Ishikawa (cell line): ENCODE measurements around the gene LURAP1L.
A peak's percentile ranks its signal among the peaks of the same experiment; 100 is the strongest.

Experiments
- CEBPB ChIP-seq: IDR thresholded peaks from 2 replicates; pipeline ENCODE4 v1.6.1; 2012
- CREB1 ChIP-seq: IDR thresholded peaks from 2 replicates; pipeline ENCODE4 v1.6.1; 2012; ENCODE audit warnings: low read depth
- EGR1 ChIP-seq: IDR thresholded peaks from 2 replicates; pipeline ENCODE4 v1.6.1; 2012
- EP300 ChIP-seq: IDR thresholded peaks from 2 replicates; pipeline ENCODE4 v1.6.1; 2012; ENCODE audit warnings: borderline replicate concordance
- FOXM1 ChIP-seq: IDR thresholded peaks from 2 replicates; pipeline ENCODE4 v1.6.1; 2012; ENCODE audit warnings: low read depth, borderline replicate concordance
- MAX ChIP-seq: IDR thresholded peaks from 2 replicates; pipeline ENCODE4 v1.6.1; 2012
- NFIC ChIP-seq: IDR thresholded peaks from 2 replicates; pipeline ENCODE4 v1.6.1; 2012
- RAD21 ChIP-seq: IDR thresholded peaks from 2 replicates; pipeline ENCODE4 v1.6.1; 2012; ENCODE audit warnings: low read depth
- TAF1 ChIP-seq: IDR thresholded peaks from 2 replicates; pipeline ENCODE4 v1.6.1; 2012; ENCODE audit warnings: low read depth, mild to moderate bottlenecking
- TCF12 ChIP-seq: IDR thresholded peaks from 2 replicates; pipeline ENCODE4 v1.6.1; 2012; ENCODE audit warnings: low read depth
- TEAD4 ChIP-seq: IDR thresholded peaks from 2 replicates; pipeline ENCODE4 v1.6.1; 2012
- YY1 ChIP-seq: IDR thresholded peaks from 2 replicates; pipeline ENCODE4 v1.6.1; 2012; ENCODE audit warnings: low read depth
- ZBTB7A ChIP-seq: IDR thresholded peaks from 2 replicates; pipeline ENCODE4 v1.6.1; 2012; ENCODE audit warnings: low read depth
- TF ChIP-seq, protein P1 (sequence below): IDR thresholded peaks from 2 replicates; pipeline ENCODE4 v1.6.1; 2012; ENCODE audit warnings: low read depth, mild to moderate bottlenecking
- TF ChIP-seq, protein P2 (sequence below): IDR thresholded peaks from 2 replicates; pipeline ENCODE4 v1.6.1; 2012

Gene LURAP1L

GRCh38 chr9:12773562-12773961 lies 1.3 kb upstream of the LURAP1L start:
- TF ChIP-seq TAF1 (no peak), CREB1 (no peak), TEAD4 (no peak), FOXM1 (no peak), YY1 (no peak), EP300 (no peak)
- TF ChIP-seq, protein P1, sequence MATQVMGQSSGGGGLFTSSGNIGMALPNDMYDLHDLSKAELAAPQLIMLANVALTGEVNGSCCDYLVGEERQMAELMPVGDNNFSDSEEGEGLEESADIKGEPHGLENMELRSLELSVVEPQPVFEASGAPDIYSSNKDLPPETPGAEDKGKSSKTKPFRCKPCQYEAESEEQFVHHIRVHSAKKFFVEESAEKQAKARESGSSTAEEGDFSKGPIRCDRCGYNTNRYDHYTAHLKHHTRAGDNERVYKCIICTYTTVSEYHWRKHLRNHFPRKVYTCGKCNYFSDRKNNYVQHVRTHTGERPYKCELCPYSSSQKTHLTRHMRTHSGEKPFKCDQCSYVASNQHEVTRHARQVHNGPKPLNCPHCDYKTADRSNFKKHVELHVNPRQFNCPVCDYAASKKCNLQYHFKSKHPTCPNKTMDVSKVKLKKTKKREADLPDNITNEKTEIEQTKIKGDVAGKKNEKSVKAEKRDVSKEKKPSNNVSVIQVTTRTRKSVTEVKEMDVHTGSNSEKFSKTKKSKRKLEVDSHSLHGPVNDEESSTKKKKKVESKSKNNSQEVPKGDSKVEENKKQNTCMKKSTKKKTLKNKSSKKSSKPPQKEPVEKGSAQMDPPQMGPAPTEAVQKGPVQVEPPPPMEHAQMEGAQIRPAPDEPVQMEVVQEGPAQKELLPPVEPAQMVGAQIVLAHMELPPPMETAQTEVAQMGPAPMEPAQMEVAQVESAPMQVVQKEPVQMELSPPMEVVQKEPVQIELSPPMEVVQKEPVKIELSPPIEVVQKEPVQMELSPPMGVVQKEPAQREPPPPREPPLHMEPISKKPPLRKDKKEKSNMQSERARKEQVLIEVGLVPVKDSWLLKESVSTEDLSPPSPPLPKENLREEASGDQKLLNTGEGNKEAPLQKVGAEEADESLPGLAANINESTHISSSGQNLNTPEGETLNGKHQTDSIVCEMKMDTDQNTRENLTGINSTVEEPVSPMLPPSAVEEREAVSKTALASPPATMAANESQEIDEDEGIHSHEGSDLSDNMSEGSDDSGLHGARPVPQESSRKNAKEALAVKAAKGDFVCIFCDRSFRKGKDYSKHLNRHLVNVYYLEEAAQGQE, result no peak
- TF ChIP-seq, protein P2, sequence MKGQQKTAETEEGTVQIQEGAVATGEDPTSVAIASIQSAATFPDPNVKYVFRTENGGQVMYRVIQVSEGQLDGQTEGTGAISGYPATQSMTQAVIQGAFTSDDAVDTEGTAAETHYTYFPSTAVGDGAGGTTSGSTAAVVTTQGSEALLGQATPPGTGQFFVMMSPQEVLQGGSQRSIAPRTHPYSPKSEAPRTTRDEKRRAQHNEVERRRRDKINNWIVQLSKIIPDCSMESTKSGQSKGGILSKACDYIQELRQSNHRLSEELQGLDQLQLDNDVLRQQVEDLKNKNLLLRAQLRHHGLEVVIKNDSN, result no peak

- TF ChIP-seq EGR1 (no peak), TCF12 (peak; percentile 17; the same call in 1 of the 2 replicates), EP300 (no peak), FOXM1 (no peak), YY1 (0 out of 2 replicates have a peak, but pooled peaks have one; percentile 3), ZBTB7A (peak; percentile 23; the same call in 1 of the 2 replicates), RAD21 (peak; percentile 57; the same call in 1 of the 2 replicates)
Measured at GRCh38 chr9:12775679-12776512, 1.1 kb downstream of the LURAP1L start.

DNA sequence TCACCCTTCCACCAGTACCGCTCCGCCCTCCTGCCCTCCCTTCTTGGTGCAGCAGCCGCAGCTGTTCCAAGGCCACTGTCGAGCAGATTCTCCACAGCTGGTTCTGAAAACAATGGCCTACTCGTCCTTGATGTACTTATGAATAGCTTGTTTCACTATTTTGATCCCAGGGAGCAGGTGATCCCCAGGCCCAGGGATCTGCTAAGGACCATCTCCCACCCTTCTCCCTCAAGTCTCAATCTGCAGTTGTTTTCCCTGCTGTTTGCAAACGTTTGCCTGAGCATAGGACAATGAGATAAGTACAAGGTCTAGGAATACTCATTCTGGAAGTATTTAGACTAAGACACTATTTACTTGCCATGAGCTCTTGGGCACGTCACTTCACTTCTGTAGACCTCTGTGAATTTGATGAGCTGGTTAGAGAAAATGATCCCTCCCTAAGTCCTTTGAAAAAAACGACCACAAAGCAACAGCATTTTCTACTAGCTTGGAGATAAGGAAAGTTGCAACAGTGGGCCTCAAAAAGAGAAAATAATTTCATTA lies 1.8 kb downstream of the LURAP1L start:
- TF ChIP-seq TEAD4 (no peak), MAX (no peak), NFIC (no peak), TAF1 (no peak), TCF12 (no peak), FOXM1 (no peak), EP300 (no peak), CEBPB (no peak), EGR1 (no peak), YY1 (no peak), ZBTB7A (no peak), RAD21 (no peak), CREB1 (no peak)
- TF ChIP-seq, protein P1, result no peak
- TF ChIP-seq, protein P2, result no peak

DNA sequence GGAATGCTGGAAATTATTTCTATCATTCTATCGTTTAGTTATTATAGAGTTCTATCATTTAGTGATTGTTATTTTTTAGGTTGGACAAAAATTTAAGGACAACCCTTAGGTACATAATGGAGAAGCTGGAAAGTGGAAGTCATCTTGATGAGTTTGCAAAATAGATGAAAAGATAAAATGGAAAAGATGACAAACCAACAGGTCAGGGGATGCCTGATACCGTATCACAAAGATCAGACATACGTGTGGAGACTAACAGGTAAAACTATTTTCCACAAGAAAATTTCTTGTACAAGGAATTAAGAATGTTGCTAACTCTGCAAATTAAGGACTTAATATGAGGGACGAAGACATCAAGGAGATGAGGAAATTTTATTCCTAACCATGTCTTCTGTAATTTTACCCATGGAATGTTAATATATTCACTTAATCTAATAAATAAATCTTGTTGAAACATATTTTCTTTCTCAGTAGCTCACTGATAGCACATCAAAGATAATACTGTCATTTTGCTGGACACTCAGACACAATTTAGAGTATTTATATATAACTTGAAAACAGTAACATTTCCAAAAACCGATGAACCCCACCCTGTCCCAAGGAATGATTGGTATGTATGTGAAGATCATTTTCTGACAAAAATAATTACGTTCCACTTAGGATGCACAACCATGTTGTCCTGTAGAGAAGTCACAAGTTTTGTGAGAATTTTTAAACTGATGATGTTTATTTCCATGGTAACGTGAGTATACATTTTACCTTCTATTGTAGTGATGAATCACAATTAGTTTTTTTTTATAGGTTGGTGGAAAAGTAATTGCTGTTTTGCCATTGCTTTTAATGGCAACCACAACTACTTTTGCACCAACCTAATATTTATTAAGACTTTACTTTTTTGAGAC lies 2.6 kb downstream of the LURAP1L start:
- TF ChIP-seq CEBPB, result no peak
- TF ChIP-seq TAF1, result no peak
- TF ChIP-seq YY1, result no peak
- TF ChIP-seq FOXM1, result no peak
- no peak for TF ChIP-seq TCF12
- TF ChIP-seq MAX, result no peak
- TF ChIP-seq TEAD4, result no peak

- TF ChIP-seq, protein P1, result no peak
- TF ChIP-seq MAX, result no peak
- no peak for TF ChIP-seq TCF12
- TF ChIP-seq TEAD4, result no peak
- no peak for TF ChIP-seq RAD21
- TF ChIP-seq YY1, result no peak
- TF ChIP-seq NFIC, result no peak
Measured at GRCh38 chr9:12778389-12778788, 3.6 kb downstream of the LURAP1L start.
